HG03460 (cell line): ENCODE measurements around the gene TRIO.
A peak's percentile ranks its signal among the peaks of the same experiment; 100 is the strongest.

Experiments
- ATAC-seq: cut with Tn5 transposase; IDR thresholded peaks from one replicate; pipeline ENCODE4 v1.9.1; 2021; ENCODE audit not compliant: unreplicated experiment

Gene TRIO

GRCh38 chr5:14165375-14166106, 22.4 kb downstream of the TRIO start:
- no peak for ATAC-seq

- ATAC-seq: no peak
Observed at GRCh38 chr5:14166437-14166836, 23.3 kb downstream of the TRIO start.

- no peak for ATAC-seq
Observed at GRCh38 chr5:14167211-14167845, 24.2 kb downstream of the TRIO start.

- ATAC-seq: no peak
Observed at GRCh38 chr5:14168144-14168792, 25.1 kb downstream of the TRIO start.

GRCh38 chr5:14168793-14169262, 25.7 kb downstream of the TRIO start:
- ATAC-seq: no peak

GRCh38 chr5:14171046-14171445, 27.9 kb downstream of the TRIO start:
- ATAC-seq: no peak

- ATAC-seq: no peak
Observed at GRCh38 chr5:14171621-14172020, 28.5 kb downstream of the TRIO start.

- peak; percentile 42 for ATAC-seq
Observed at GRCh38 chr5:14172149-14172795, 29.1 kb downstream of the TRIO start.

GRCh38 chr5:14173377-14174229, 30.5 kb downstream of the TRIO start:
- no peak for ATAC-seq

- peak; percentile 44 for ATAC-seq
Observed at GRCh38 chr5:14174230-14174636, 31.1 kb downstream of the TRIO start.

- ATAC-seq: no peak
Observed at GRCh38 chr5:14175381-14175780, 32.2 kb downstream of the TRIO start.

- no peak for ATAC-seq
Observed at GRCh38 chr5:14176888-14177287, 33.7 kb downstream of the TRIO start.

GRCh38 chr5:14177634-14178033, 34.5 kb downstream of the TRIO start:
- ATAC-seq: no peak

- no peak for ATAC-seq
Observed at GRCh38 chr5:14178091-14178490, 34.9 kb downstream of the TRIO start.

- ATAC-seq: no peak
Observed at GRCh38 chr5:14178671-14179211, 35.6 kb downstream of the TRIO start.

- no peak for ATAC-seq
Observed at GRCh38 chr5:14179446-14179845, 36.3 kb downstream of the TRIO start.

GRCh38 chr5:14180437-14180836, 37.3 kb downstream of the TRIO start:
- ATAC-seq: no peak

GRCh38 chr5:14181299-14181968, 38.3 kb downstream of the TRIO start:
- no peak for ATAC-seq

- no peak for ATAC-seq
Observed at GRCh38 chr5:14182761-14183160, 39.6 kb downstream of the TRIO start.
